ENCODE measurements around the gene LRRC52.

GRCh38 chr1:165549973-165550372, 6.2 kb downstream of the LRRC52 start:
- TF ChIP-seq, protein P1, sequence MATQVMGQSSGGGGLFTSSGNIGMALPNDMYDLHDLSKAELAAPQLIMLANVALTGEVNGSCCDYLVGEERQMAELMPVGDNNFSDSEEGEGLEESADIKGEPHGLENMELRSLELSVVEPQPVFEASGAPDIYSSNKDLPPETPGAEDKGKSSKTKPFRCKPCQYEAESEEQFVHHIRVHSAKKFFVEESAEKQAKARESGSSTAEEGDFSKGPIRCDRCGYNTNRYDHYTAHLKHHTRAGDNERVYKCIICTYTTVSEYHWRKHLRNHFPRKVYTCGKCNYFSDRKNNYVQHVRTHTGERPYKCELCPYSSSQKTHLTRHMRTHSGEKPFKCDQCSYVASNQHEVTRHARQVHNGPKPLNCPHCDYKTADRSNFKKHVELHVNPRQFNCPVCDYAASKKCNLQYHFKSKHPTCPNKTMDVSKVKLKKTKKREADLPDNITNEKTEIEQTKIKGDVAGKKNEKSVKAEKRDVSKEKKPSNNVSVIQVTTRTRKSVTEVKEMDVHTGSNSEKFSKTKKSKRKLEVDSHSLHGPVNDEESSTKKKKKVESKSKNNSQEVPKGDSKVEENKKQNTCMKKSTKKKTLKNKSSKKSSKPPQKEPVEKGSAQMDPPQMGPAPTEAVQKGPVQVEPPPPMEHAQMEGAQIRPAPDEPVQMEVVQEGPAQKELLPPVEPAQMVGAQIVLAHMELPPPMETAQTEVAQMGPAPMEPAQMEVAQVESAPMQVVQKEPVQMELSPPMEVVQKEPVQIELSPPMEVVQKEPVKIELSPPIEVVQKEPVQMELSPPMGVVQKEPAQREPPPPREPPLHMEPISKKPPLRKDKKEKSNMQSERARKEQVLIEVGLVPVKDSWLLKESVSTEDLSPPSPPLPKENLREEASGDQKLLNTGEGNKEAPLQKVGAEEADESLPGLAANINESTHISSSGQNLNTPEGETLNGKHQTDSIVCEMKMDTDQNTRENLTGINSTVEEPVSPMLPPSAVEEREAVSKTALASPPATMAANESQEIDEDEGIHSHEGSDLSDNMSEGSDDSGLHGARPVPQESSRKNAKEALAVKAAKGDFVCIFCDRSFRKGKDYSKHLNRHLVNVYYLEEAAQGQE (IDR thresholded peaks at IDR 0.05; ENCODE audit: insufficient read depth in 1 of 2, low read depth in 2 of 2, low read length in 2 of 2), result no peak
- TF ChIP-seq SIN3A (IDR thresholded peaks at IDR 0.05; ENCODE audit: borderline replicate concordance, insufficient read depth, low read length) (no peak), POLR2AphosphoS5 (IDR thresholded peaks at IDR 0.05; ENCODE audit: low read depth, low read length) (no peak), TAF1 (IDR thresholded peaks at IDR 0.05; ENCODE audit: borderline replicate concordance, insufficient read depth, low read length) (no peak), FOXP2 (optimal IDR thresholded peaks at IDR 0.05; ENCODE audit: borderline replicate concordance, extremely low read depth, extremely low read length, insufficient read depth) (no peak)
